Measurements from ENCODE around the gene GNPTAB. TPM values are rescaled to one million over a fixed set of nuclear protein-coding genes. Genes with fewer than 3 reads are reported as not detected.
A peak's percentile ranks its signal among the peaks of the same experiment; 100 is the strongest.

GNPTAB gene
- 29.3 and 35.2 TPM in 2 replicates for polyA plus RNA-seq (2011; rRNA removed)
- 7.8 and 9.8 TPM in 2 replicates for polyA plus RNA-seq (2012; cell fraction: cytosol; rRNA removed)
- polyA plus RNA-seq (2012; cell fraction: nucleus; rRNA removed) = 5.2 and 9.7 TPM in 2 replicates
- polyA plus RNA-seq (2017; fragmentation: RNase III; extraction: RNeasy Plus Mini Kit Qiagen cat#74134 plus additional on column Dnase treatment) = 18.8 to 20.3 TPM (median 19.1 TPM) in 3 replicates
- polyA minus RNA-seq (2011; rRNA and poly(A)+ RNA removed) = 27.0 and 28.0 TPM in 2 replicates

DNA sequence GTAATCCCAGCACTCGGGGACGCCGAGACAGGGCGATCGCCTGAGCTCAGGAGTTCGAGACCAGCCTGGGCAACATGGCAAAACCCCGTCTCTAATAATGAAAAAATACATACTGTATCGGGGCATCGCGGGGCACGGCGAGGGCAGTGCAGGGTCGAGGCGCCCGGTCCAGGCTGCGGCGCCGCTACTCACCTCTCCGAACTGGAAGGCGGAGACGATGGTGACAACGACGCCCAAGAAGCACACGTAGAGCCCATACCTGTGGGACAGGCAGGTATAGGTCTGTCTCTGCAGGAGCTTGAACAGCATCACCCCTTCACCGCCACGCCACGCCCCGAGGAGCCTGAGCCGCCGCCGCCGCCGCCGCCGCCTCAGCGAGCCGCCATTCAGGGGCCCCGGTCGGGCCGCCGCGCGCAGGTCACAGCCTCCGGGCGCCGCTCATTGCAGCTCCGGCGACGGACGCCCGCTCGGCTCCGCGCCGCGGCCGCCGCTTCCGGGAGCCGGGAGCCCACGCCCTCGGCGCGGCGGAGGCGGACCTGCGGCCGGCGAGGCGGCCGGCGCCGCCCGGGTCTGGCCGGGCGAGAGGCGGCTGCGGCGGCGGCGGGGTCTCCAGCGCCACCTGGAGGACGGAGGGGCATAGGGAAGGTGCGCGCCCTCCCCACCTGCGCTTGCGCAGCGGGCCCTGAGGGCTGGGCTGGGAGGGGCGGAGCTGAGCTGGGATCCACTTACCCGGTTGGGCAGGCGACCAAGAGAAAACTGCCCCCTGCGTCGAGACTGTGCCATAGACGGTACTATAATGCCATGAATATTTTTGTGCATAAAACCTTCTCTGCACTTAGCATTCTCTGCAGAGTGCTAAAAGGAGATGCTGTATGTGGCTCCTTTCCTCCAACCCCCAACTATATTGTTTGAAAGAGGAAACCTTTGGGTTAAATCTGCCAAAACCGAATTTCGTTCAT lies at the start of gene GNPTAB:
TSS of gene GNPTAB (minus strand) at position 593 of the 959 bp plus-strand sequence. CDS start at position 309, 284 bp downstream.
- POLR2A ChIA-PET = interaction anchor here (0.6 to 1.7 kb wide), 11 partner anchors 9 to 423 kb away, joined by 3 to 8 read pairs (median 4); partner anchors contain the start of gene ARL1
- under 1% methylated on average over 42 of the region's 96 CpGs for WGBS (ENCODE audit: missing lambda C conversion rate)
- H3K27ac ChIP-seq = peak within 1 kb of the TSS; percentile 79 to 93

More for the DNA sequence above, at the start of gene GNPTAB:
- peak within 1 kb of the TSS; percentile 73 for H3K4me3 ChIP-seq
- peak within 1 kb of the TSS; percentile 95 for H3K4me2 ChIP-seq
- H3K4me1 ChIP-seq = peaks cover 19% of the 10 kb centered on the region
- FAIRE-seq (no peak), DNase-seq (ENCODE audit: low read depth in 1 of 2, low spot score in 1 of 2) (peak; percentile 94 to 95), ATAC-seq (peak; percentile 93 to 94)
- CTCF ChIA-PET = interaction anchor here (0.5 to 7.6 kb wide), 35 partner anchors 11 to 939 kb away, joined by 3 to 78 read pairs (median 5); partner anchors contain the start of genes ARL1 and DRAM1
- peak; percentile 75; the same call in 1 of the 2 replicates for TF ChIP-seq PHF8 (IDR thresholded peaks at IDR 0.05; ENCODE audit: borderline replicate concordance, low read depth)
- TF ChIP-seq RNF2 (IDR thresholded peaks at IDR 0.05; ENCODE audit: borderline replicate concordance, low read depth) = no peak
- no peak for TF ChIP-seq HDAC2 (IDR thresholded peaks at IDR 0.05)
- no peak for TF ChIP-seq FOXS1 (CRISPR knock-in tag; IDR thresholded peaks at IDR 0.05)
- TF ChIP-seq CTCF (IDR thresholded peaks at IDR 0.05) = peak; percentile 91
- TF ChIP-seq, protein P1, sequence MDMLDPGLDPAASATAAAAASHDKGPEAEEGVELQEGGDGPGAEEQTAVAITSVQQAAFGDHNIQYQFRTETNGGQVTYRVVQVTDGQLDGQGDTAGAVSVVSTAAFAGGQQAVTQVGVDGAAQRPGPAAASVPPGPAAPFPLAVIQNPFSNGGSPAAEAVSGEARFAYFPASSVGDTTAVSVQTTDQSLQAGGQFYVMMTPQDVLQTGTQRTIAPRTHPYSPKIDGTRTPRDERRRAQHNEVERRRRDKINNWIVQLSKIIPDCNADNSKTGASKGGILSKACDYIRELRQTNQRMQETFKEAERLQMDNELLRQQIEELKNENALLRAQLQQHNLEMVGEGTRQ (IDR thresholded peaks at IDR 0.05) = no peak
- no peak for TF ChIP-seq HOXB13 (CRISPR knock-in tag; IDR thresholded peaks at IDR 0.05; ENCODE audit: low read depth)
- no peak for TF ChIP-seq POLR2AphosphoS2 (conservative IDR thresholded peaks at IDR 0.05; ENCODE audit: low read length)
- TF ChIP-seq, protein P2, sequence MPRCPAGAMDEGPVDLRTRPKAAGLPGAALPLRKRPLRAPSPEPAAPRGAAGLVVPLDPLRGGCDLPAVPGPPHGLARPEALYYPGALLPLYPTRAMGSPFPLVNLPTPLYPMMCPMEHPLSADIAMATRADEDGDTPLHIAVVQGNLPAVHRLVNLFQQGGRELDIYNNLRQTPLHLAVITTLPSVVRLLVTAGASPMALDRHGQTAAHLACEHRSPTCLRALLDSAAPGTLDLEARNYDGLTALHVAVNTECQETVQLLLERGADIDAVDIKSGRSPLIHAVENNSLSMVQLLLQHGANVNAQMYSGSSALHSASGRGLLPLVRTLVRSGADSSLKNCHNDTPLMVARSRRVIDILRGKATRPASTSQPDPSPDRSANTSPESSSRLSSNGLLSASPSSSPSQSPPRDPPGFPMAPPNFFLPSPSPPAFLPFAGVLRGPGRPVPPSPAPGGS (IDR thresholded peaks at IDR 0.05) = peak; percentile 49; the same call in 2 of the 3 replicates
- no peak for TF ChIP-seq JUN (IDR thresholded peaks at IDR 0.05)
- TF ChIP-seq HOXB5 (CRISPR knock-in tag; IDR thresholded peaks at IDR 0.05) = no peak
- no peak for TF ChIP-seq GATA3 (IDR thresholded peaks at IDR 0.05; ENCODE audit: borderline replicate concordance)
- no peak for TF ChIP-seq PBX3 (IDR thresholded peaks at IDR 0.05)
- peak; percentile 44 to 64; a peak in 4 of 5 replicates for TF ChIP-seq RAD21 (conservative IDR thresholded peaks at IDR 0.05 in 1 of 2, IDR thresholded peaks at IDR 0.05 in 1 of 2)
- TF ChIP-seq TFCP2L1 (CRISPR knock-in tag; IDR thresholded peaks at IDR 0.05) = no peak
- TF ChIP-seq KDM1A (IDR thresholded peaks at IDR 0.05; ENCODE audit: low read depth) = no peak
- peak; percentile 76 for TF ChIP-seq POLR2A (IDR thresholded peaks at IDR 0.05; ENCODE audit: low read length)
- no peak for TF ChIP-seq FOSL2 (IDR thresholded peaks at IDR 0.05)
- no peak for TF ChIP-seq FOSL2 (CRISPR knock-in tag; IDR thresholded peaks at IDR 0.05)
- peak; percentile 71 for TF ChIP-seq SMC3 (IDR thresholded peaks at IDR 0.05)
- TF ChIP-seq ELK1 (IDR thresholded peaks at IDR 0.05; ENCODE audit: low read depth, low read length) = no peak
- TF ChIP-seq, protein P3, sequence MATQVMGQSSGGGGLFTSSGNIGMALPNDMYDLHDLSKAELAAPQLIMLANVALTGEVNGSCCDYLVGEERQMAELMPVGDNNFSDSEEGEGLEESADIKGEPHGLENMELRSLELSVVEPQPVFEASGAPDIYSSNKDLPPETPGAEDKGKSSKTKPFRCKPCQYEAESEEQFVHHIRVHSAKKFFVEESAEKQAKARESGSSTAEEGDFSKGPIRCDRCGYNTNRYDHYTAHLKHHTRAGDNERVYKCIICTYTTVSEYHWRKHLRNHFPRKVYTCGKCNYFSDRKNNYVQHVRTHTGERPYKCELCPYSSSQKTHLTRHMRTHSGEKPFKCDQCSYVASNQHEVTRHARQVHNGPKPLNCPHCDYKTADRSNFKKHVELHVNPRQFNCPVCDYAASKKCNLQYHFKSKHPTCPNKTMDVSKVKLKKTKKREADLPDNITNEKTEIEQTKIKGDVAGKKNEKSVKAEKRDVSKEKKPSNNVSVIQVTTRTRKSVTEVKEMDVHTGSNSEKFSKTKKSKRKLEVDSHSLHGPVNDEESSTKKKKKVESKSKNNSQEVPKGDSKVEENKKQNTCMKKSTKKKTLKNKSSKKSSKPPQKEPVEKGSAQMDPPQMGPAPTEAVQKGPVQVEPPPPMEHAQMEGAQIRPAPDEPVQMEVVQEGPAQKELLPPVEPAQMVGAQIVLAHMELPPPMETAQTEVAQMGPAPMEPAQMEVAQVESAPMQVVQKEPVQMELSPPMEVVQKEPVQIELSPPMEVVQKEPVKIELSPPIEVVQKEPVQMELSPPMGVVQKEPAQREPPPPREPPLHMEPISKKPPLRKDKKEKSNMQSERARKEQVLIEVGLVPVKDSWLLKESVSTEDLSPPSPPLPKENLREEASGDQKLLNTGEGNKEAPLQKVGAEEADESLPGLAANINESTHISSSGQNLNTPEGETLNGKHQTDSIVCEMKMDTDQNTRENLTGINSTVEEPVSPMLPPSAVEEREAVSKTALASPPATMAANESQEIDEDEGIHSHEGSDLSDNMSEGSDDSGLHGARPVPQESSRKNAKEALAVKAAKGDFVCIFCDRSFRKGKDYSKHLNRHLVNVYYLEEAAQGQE (IDR thresholded peaks at IDR 0.05) = no peak
- no peaks in the 10 kb centered on the region for H3K9me3 ChIP-seq

Data from A549 (cell line).